GM10248 (cell line): Measurements from ENCODE around the gene DDX1.

Experiments used
- CTCF ChIA-PET: fragments of 300-600 bp; sonication (Branson Sonifier 250); formaldehyde crosslinking; extraction: SDS; loops from one replicate; lab custom pipeline; 2021; ENCODE audit warnings: antibody characterized with exemption; lab: Yijun Ruan, JAX
- POLR2A ChIA-PET: fragments of 350-650 bp; sonication (Branson Sonifier 250); formaldehyde crosslinking; extraction: SDS; loops from one replicate; lab custom pipeline; 2020; ENCODE audit warnings: antibody characterized with exemption; lab: Yijun Ruan, JAX
- DNase-seq: peaks from one replicate; pipeline ENCODE4 v3.0.0; 2012; ENCODE audit errors: extremely low spot score
- CTCF ChIP-seq: IDR thresholded peaks from 2 replicates; pipeline ENCODE4 v1.5.1; 2012; ENCODE audit warnings: mild to moderate bottlenecking, low read depth; ENCODE audit errors: extremely low read depth, missing control alignments, control extremely low read depth

DDX1 gene

GRCh38 chr2:15626126-15626525, 34.5 kb downstream of the DDX1 start:
- CTCF ChIA-PET = no interaction called here
- POLR2A ChIA-PET = no interaction called here
- TF ChIP-seq CTCF = no peak
- no peak for DNase-seq

- ChIA-PET POLR2A (no interaction called here), CTCF (no interaction called here)
- TF ChIP-seq CTCF = no peak
- DNase-seq = no peak
These were observed 35.3 kb downstream of the DDX1 start for GRCh38 chr2:15626967-15627366.

- POLR2A ChIA-PET = interaction anchor here (0.6 kb wide), 1 partner anchor 62 kb away, joined by 4 read pairs; no protein-coding TSS in a partner anchor
- TF ChIP-seq CTCF = no peak
- CTCF ChIA-PET = interaction anchor here (1.8 to 2.1 kb wide), 2 partner anchors 10 to 16 kb away, joined by 5 to 18 read pairs; no protein-coding TSS in a partner anchor
- DNase-seq = no peak
These were observed 36.4 kb downstream of the DDX1 start for GRCh38 chr2:15627817-15628684.

- no peak for DNase-seq
- POLR2A ChIA-PET = interaction anchor here (0.6 kb wide), 1 partner anchor 61 kb away, joined by 4 read pairs; no protein-coding TSS in a partner anchor
These were observed 37.5 kb downstream of the DDX1 start for GRCh38 chr2:15628899-15629855.

GRCh38 chr2:15630121-15630977, 38.7 kb downstream of the DDX1 start:
- DNase-seq = no peak
- ChIA-PET POLR2A (no interaction called here), CTCF (interaction anchor here (0.8 to 2.1 kb wide), 5 partner anchors 11 to 53 kb away, joined by 3 to 5 read pairs (median 4); no protein-coding TSS in a partner anchor)
- no peak for TF ChIP-seq CTCF

More at GRCh38 chr2:15628899-15629855, 37.5 kb downstream of the DDX1 start:
- CTCF ChIA-PET = interaction anchor here (1.0 to 2.1 kb wide), 4 partner anchors 9 to 52 kb away, joined by 4 to 18 read pairs (median 4); no protein-coding TSS in a partner anchor
- no peak for TF ChIP-seq CTCF
